ENCODE data around the gene LOXL1.
A peak's percentile ranks its signal among the peaks of the same experiment; 100 is the strongest.

LOXL1 gene

DNA sequence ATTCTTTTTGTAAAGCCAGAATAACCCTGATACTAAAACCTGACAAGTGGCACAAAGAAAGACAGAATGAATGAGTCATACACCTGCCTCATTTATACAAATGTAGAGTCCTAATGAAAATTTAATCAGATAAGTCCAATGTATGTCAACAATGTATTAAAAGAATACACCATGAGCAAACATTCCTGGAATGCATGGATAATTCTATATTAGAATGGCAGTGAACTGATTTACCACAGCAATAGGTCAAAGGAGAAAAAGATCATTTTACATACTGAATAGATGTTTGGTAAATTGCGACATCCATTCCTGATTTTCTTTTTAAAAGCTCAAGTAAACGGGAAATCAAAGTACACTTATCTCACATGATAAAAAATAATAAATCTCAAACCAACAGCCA is 11.2 kb upstream of the LOXL1 start:
- Histone ChIP-seq H3K4me1 (ENCODE audit: control insufficient read depth, low read depth, low read length) (no peaks in the 10 kb centered on the region), H3K9ac (ENCODE audit: low read length) (no peak overlapping the region), H3K4me3 (ENCODE audit: low read length) (no peak overlapping the region), H3K9me3 (ENCODE audit: control insufficient read depth, low read depth, low read length) (no peaks in the 10 kb centered on the region), H3K36me3 (ENCODE audit: control insufficient read depth, low read depth, low read length) (no peaks in the 10 kb centered on the region), H3K27ac (ENCODE audit: low read length) (no peak overlapping the region), H3K27me3 (ENCODE audit: control insufficient read depth, insufficient read depth, low read length) (no peaks in the 10 kb centered on the region)

- Histone ChIP-seq H3K27ac (ENCODE audit: low read length) (no peak overlapping the region), H3K36me3 (ENCODE audit: control insufficient read depth, low read depth, low read length) (no peaks in the 10 kb centered on the region), H3K4me1 (ENCODE audit: control insufficient read depth, low read depth, low read length) (peaks cover 17% of the 10 kb centered on the region), H3K9ac (ENCODE audit: low read length) (no peak overlapping the region), H3K4me3 (ENCODE audit: low read length) (no peak overlapping the region), H3K27me3 (ENCODE audit: control insufficient read depth, insufficient read depth, low read length) (no peaks in the 10 kb centered on the region), H3K9me3 (ENCODE audit: control insufficient read depth, low read depth, low read length) (no peaks in the 10 kb centered on the region)
Measured at GRCh38 chr15:73918784-73919183, 7.5 kb upstream of the LOXL1 start.

DNA sequence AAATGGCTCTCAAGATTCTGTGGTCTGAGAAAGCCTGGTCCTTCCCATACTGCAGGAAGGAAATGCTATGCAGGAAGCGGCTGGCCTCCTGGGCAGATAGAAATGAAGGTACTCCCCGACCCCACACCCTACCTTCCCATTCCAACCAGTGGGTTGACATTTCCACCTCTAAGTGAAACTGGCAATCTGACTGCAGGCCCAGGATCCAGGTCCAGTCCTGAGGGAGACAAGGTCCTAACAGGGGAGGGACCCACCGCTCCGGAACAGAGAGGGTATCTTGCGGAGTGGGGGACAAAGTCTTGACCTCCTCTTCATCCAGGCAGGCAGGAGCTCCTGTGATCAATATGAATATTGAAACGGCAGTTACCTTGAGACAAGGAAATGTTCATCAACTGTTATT is 6.6 kb upstream of the LOXL1 start:
- H3K27ac ChIP-seq (ENCODE audit: low read length) = no peak overlapping the region

DNA sequence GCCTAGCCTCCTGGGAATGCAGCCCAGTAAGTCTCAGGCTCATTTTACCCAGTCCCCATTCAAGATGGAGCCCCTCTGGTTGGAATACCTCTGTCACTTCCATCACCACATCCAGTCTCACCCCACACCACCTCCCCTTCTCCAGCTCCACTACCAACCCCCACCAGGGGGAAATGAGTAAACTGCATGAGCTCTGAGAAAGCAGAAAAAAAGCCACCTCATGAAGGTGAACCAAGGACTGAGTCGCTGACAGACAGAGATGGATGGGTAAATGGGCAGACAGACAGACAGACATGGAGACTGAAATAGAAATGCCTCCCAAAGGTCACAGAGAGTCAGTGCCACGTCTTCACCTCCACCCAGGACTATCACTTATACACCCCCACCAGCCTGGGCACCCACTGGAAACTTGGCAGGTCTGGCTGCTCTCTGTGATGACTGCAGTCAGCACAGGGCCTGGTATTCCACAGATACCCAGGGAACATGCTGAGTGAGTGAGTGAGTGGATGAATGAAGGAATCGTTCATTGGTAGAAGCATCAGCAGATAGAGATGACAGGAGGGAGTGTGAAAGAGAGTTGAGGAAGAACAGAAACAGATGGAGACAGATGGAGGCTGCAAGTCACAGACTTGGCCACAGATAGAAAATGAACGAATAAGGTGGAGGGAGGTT is 4.9 kb upstream of the LOXL1 start:
- H3K4me3 ChIP-seq (ENCODE audit: low read length) = no peak overlapping the region
- no peak overlapping the region for H3K9ac ChIP-seq (ENCODE audit: low read length)
- H3K27ac ChIP-seq (ENCODE audit: low read length) = no peak overlapping the region
- H3K27me3 ChIP-seq (ENCODE audit: control insufficient read depth, insufficient read depth, low read length) = peaks cover 13% of the 10 kb centered on the region
- H3K4me1 ChIP-seq (ENCODE audit: control insufficient read depth, low read depth, low read length) = peaks cover 40% of the 10 kb centered on the region
- no peaks in the 10 kb centered on the region for H3K9me3 ChIP-seq (ENCODE audit: control insufficient read depth, low read depth, low read length)
- no peaks in the 10 kb centered on the region for H3K36me3 ChIP-seq (ENCODE audit: control insufficient read depth, low read depth, low read length)

More for the DNA sequence above, 6.6 kb upstream of the LOXL1 start:
- H3K4me3 ChIP-seq (ENCODE audit: low read length) = no peak overlapping the region
- no peaks in the 10 kb centered on the region for H3K36me3 ChIP-seq (ENCODE audit: control insufficient read depth, low read depth, low read length)
- no peak overlapping the region for H3K9ac ChIP-seq (ENCODE audit: low read length)
- H3K27me3 ChIP-seq (ENCODE audit: control insufficient read depth, insufficient read depth, low read length) = peaks cover under 1% of the 10 kb centered on the region
- peaks cover 25% of the 10 kb centered on the region for H3K4me1 ChIP-seq (ENCODE audit: control insufficient read depth, low read depth, low read length)
- H3K9me3 ChIP-seq (ENCODE audit: control insufficient read depth, low read depth, low read length) = no peaks in the 10 kb centered on the region

- no peak overlapping the region for H3K27ac ChIP-seq (ENCODE audit: low read length)
- peaks cover 40% of the 10 kb centered on the region for H3K4me1 ChIP-seq (ENCODE audit: control insufficient read depth, low read depth, low read length)
- H3K27me3 ChIP-seq (ENCODE audit: control insufficient read depth, insufficient read depth, low read length) = peaks cover 13% of the 10 kb centered on the region
- no peak overlapping the region for H3K9ac ChIP-seq (ENCODE audit: low read length)
- peak overlapping the region; percentile 31 for H3K4me3 ChIP-seq (ENCODE audit: low read length)
- H3K36me3 ChIP-seq (ENCODE audit: control insufficient read depth, low read depth, low read length) = no peaks in the 10 kb centered on the region
- H3K9me3 ChIP-seq (ENCODE audit: control insufficient read depth, low read depth, low read length) = no peaks in the 10 kb centered on the region
Measured at GRCh38 chr15:73922186-73923151, 3.8 kb upstream of the LOXL1 start.

GRCh38 chr15:73923156-73923487 is 3.1 kb upstream of the LOXL1 start:
- peaks cover 42% of the 10 kb centered on the region for H3K4me1 ChIP-seq (ENCODE audit: control insufficient read depth, low read depth, low read length)
- peak overlapping the region; percentile 31 for H3K4me3 ChIP-seq (ENCODE audit: low read length)
- no peaks in the 10 kb centered on the region for H3K9me3 ChIP-seq (ENCODE audit: control insufficient read depth, low read depth, low read length)
- H3K9ac ChIP-seq (ENCODE audit: low read length) = no peak overlapping the region
- peaks cover 13% of the 10 kb centered on the region for H3K27me3 ChIP-seq (ENCODE audit: control insufficient read depth, insufficient read depth, low read length)
- H3K27ac ChIP-seq (ENCODE audit: low read length) = no peak overlapping the region
- H3K36me3 ChIP-seq (ENCODE audit: control insufficient read depth, low read depth, low read length) = no peaks in the 10 kb centered on the region

GRCh38 chr15:73923488-73924164 is 2.6 kb upstream of the LOXL1 start:
- H3K4me1 ChIP-seq (ENCODE audit: control insufficient read depth, low read depth, low read length) = peaks cover 47% of the 10 kb centered on the region
- H3K27ac ChIP-seq (ENCODE audit: low read length) = no peak overlapping the region
- H3K4me3 ChIP-seq (ENCODE audit: low read length) = no peak overlapping the region

DNA sequence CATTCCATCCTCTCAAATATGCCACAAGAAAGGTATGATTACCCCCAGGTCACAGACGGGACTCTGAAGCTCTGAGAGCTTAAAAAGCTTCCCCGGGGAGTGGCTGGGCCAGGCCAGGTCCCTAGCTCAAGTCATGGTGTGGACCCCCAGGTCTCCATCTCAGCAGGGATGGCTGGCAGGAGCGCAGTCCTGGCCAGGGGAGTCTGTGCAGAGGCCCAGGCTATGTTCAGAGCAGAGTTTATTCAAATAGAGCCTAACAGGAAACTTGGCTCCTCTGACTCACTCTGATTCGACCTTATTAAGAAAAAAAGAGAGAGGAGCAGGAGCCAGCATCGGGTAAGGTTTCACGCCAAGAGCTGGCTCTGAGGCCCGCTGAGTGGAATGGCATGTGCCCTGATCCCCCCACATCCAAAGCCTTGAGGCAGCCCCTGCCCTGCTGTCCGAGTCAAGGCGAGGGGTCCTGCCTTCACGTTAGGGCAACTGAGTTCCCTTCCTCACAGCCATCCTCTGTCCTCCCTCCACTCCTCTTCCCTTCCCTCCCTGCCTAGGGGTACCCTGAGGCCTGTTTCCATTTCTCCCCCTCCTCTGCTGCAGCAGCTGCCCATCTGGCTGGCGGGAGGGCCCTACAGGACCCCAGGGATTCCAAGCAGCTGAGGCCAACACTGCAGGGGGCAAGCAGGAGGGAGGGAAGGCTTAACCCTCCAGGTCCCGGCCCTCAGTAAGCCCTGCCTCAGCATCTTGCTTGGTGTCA is 1.9 kb upstream of the LOXL1 start:
- no peak overlapping the region for H3K9ac ChIP-seq (ENCODE audit: low read length)
- H3K9me3 ChIP-seq (ENCODE audit: control insufficient read depth, low read depth, low read length) = no peaks in the 10 kb centered on the region
- no peak overlapping the region for H3K4me3 ChIP-seq (ENCODE audit: low read length)
- H3K27me3 ChIP-seq (ENCODE audit: control insufficient read depth, insufficient read depth, low read length) = peaks cover 13% of the 10 kb centered on the region
- H3K4me1 ChIP-seq (ENCODE audit: control insufficient read depth, low read depth, low read length) = peaks cover 49% of the 10 kb centered on the region
- H3K36me3 ChIP-seq (ENCODE audit: control insufficient read depth, low read depth, low read length) = no peaks in the 10 kb centered on the region
- no peak overlapping the region for H3K27ac ChIP-seq (ENCODE audit: low read length)

More at GRCh38 chr15:73923488-73924164, 2.6 kb upstream of the LOXL1 start:
- H3K36me3 ChIP-seq (ENCODE audit: control insufficient read depth, low read depth, low read length) = no peaks in the 10 kb centered on the region
- H3K9ac ChIP-seq (ENCODE audit: low read length) = no peak overlapping the region
- H3K9me3 ChIP-seq (ENCODE audit: control insufficient read depth, low read depth, low read length) = no peaks in the 10 kb centered on the region
- H3K27me3 ChIP-seq (ENCODE audit: control insufficient read depth, insufficient read depth, low read length) = peaks cover 13% of the 10 kb centered on the region

GRCh38 chr15:73925848-73926218 is 429 bp upstream of the LOXL1 start:
- Histone ChIP-seq H3K36me3 (ENCODE audit: control insufficient read depth, low read depth, low read length) (no peaks in the 10 kb centered on the region), H3K9me3 (ENCODE audit: control insufficient read depth, low read depth, low read length) (no peaks in the 10 kb centered on the region), H3K4me1 (ENCODE audit: control insufficient read depth, low read depth, low read length) (peaks cover 49% of the 10 kb centered on the region), H3K9ac (ENCODE audit: low read length) (no peak overlapping the region), H3K4me3 (ENCODE audit: low read length) (peak overlapping the region; percentile 62), H3K27ac (ENCODE audit: low read length) (no peak overlapping the region), H3K27me3 (ENCODE audit: control insufficient read depth, insufficient read depth, low read length) (peaks cover 13% of the 10 kb centered on the region)

DNA sequence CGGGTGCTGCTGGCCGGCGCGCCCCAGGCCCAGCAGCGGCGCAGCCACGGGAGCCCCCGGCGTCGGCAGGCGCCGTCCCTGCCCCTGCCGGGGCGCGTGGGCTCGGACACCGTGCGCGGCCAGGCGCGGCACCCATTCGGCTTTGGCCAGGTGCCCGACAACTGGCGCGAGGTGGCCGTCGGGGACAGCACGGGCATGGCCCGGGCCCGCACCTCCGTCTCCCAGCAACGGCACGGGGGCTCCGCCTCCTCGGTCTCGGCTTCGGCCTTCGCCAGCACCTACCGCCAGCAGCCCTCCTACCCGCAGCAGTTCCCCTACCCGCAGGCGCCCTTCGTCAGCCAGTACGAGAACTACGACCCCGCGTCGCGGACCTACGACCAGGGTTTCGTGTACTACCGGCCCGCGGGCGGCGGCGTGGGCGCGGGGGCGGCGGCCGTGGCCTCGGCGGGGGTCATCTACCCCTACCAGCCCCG is 777 bp downstream of the LOXL1 start:
- H3K9ac ChIP-seq (ENCODE audit: low read length) = peak overlapping the region; percentile 26
- H3K4me3 ChIP-seq (ENCODE audit: low read length) = peak overlapping the region; percentile 62
- H3K4me1 ChIP-seq (ENCODE audit: control insufficient read depth, low read depth, low read length) = peaks cover 48% of the 10 kb centered on the region
- H3K27me3 ChIP-seq (ENCODE audit: control insufficient read depth, insufficient read depth, low read length) = peaks cover 13% of the 10 kb centered on the region
- H3K36me3 ChIP-seq (ENCODE audit: control insufficient read depth, low read depth, low read length) = no peaks in the 10 kb centered on the region
- no peak overlapping the region for H3K27ac ChIP-seq (ENCODE audit: low read length)
- H3K9me3 ChIP-seq (ENCODE audit: control insufficient read depth, low read depth, low read length) = no peaks in the 10 kb centered on the region
